HG03066 (cell line): ENCODE measurements around the gene POLR3E.
"Not testable (repeated sequence)": the region's sequence is repeated elsewhere in the genome, so short reads cannot be mapped to it uniquely, and the experiment has no call there.

Source experiments
- ATAC-seq: cut with Tn5 transposase; IDR thresholded peaks from one replicate; pipeline ENCODE4 v1.9.1; 2021; ENCODE audit warnings: low read depth; ENCODE audit not compliant: unreplicated experiment

POLR3E gene

GRCh38 chr16:22356930-22357634, 59.9 kb downstream of the POLR3E start:
- no peak for ATAC-seq

GRCh38 chr16:22357635-22357971, 60.4 kb downstream of the POLR3E start:
- peak; percentile 70 for ATAC-seq

GRCh38 chr16:22358000-22358399, 60.8 kb downstream of the POLR3E start:
- no peak for ATAC-seq

- ATAC-seq = no peak
Observed at GRCh38 chr16:22359679-22360078, 62.5 kb downstream of the POLR3E start.

GRCh38 chr16:22360963-22361659, 63.9 kb downstream of the POLR3E start:
- ATAC-seq = no peak

- no peak for ATAC-seq
Observed at GRCh38 chr16:22364241-22364640, 67.0 kb downstream of the POLR3E start.

GRCh38 chr16:22366371-22366770, 69.2 kb downstream of the POLR3E start:
- ATAC-seq = no peak

GRCh38 chr16:22366889-22367288, 69.7 kb downstream of the POLR3E start:
- ATAC-seq = no peak

GRCh38 chr16:22368200-22368826, 71.1 kb downstream of the POLR3E start:
- ATAC-seq = not testable (repeated sequence)

GRCh38 chr16:22369221-22369811, 72.1 kb downstream of the POLR3E start:
- ATAC-seq = no peak

- no peak for ATAC-seq
Observed at GRCh38 chr16:22370038-22370820, 73.0 kb downstream of the POLR3E start.

- ATAC-seq = no peak
Observed at GRCh38 chr16:22372882-22373661, 75.9 kb downstream of the POLR3E start.

- peak; percentile 4 for ATAC-seq
Observed at GRCh38 chr16:22373662-22374310, 76.6 kb downstream of the POLR3E start.

GRCh38 chr16:22374311-22375116, 77.3 kb downstream of the POLR3E start, which contains the start of gene CDR2:
TSS of gene CDR2 (minus strand) at chr16:22374619. CDS start at chr16:22374309, 310 bp downstream.
- peak; percentile 96 for ATAC-seq

- no peak for ATAC-seq
Observed at GRCh38 chr16:22375117-22375962, 78.1 kb downstream of the POLR3E start.

- ATAC-seq = no peak
Observed at GRCh38 chr16:22375963-22376640, 78.9 kb downstream of the POLR3E start.

GRCh38 chr16:22379656-22380055, 82.4 kb downstream of the POLR3E start:
- ATAC-seq = no peak
